SU-DHL-6 (cell line): ENCODE data around the gene OR5K1.

Source experiments
- EZH2phosphoT487 ChIP-seq: fragments of 200-600 bp; sonication (generic), shearing (Covaris generic); conservative IDR thresholded peaks from 2 replicates; pipeline ENCODE4 v1.6.1; 2018; ENCODE audit warnings: mild to moderate bottlenecking, antibody characterized with exemption, low read length, moderate library complexity, mixed read lengths
- TF ChIP-seq, protein P1 (sequence below): fragments of 200-600 bp; sonication (generic); IDR thresholded peaks from one replicate; pipeline ENCODE4 v1.5.1; 2017; ENCODE audit warnings: antibody characterized with exemption, mild to moderate bottlenecking, low read length, moderate library complexity; ENCODE audit not compliant: insufficient read depth, poor library complexity, severe bottlenecking

DNA sequence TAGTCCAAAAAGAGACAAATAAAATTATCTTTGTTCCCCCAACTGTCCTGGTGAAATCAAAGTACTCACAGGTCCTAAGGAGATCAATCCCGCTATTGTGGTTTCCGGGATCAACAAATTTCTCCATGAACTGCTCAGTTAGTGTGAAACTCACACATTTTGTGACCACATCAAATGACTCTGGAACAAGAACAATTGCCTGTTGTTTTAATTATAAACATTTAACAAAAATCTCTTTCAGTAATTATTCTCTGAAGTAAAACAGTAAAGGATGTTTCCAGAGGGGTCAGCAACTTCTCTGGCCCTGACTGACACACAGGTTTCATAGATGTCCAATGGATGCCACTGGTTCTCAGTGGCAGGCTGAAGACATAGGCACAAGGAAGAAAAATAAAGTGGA is 55.8 kb downstream of the OR5K1 start:
- TF ChIP-seq EZH2phosphoT487 = no peak
- TF ChIP-seq, protein P1, sequence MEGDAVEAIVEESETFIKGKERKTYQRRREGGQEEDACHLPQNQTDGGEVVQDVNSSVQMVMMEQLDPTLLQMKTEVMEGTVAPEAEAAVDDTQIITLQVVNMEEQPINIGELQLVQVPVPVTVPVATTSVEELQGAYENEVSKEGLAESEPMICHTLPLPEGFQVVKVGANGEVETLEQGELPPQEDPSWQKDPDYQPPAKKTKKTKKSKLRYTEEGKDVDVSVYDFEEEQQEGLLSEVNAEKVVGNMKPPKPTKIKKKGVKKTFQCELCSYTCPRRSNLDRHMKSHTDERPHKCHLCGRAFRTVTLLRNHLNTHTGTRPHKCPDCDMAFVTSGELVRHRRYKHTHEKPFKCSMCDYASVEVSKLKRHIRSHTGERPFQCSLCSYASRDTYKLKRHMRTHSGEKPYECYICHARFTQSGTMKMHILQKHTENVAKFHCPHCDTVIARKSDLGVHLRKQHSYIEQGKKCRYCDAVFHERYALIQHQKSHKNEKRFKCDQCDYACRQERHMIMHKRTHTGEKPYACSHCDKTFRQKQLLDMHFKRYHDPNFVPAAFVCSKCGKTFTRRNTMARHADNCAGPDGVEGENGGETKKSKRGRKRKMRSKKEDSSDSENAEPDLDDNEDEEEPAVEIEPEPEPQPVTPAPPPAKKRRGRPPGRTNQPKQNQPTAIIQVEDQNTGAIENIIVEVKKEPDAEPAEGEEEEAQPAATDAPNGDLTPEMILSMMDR = no peak
